IMR-90 (cell line): Measurements from ENCODE around the gene SLC17A4. TPM values are rescaled to one million over a fixed set of nuclear protein-coding genes. Genes with fewer than 3 reads are reported as not detected.

Experiments
- ATAC-seq: fragments of 200-7000 bp; cut with Tn5 transposase; 2 replicates; pipeline ENCODE4 v1.9.1; 2020; ENCODE audit warnings: low read depth, mild to moderate bottlenecking, moderate library complexity
- BruUV-seq: library from RNA; stranded (reverse); fragments of 400-500 nt; replicated peaks from 2 replicates; lab custom pipeline; 2021; lab: Mats Ljungman, UMichigan
- CTCF ChIA-PET: fragments of 300-600 bp; formaldehyde crosslinking; extraction: SDS; loops from one replicate; lab custom pipeline; 2021; ENCODE audit warnings: antibody characterized with exemption; lab: Yijun Ruan, JAX
- POLR2A ChIA-PET: fragments of 300-600 bp; sonication (Branson Sonifier 250); formaldehyde crosslinking; loops from one replicate; lab custom pipeline; 2022; ENCODE audit warnings: antibody characterized with exemption; ENCODE audit not compliant: unreplicated experiment; lab: Charles Lee
- DNase-seq: peaks from one replicate; pipeline ENCODE4 v3.0.0; 2013
- H2AFZ ChIP-seq: replicated peaks from 2 replicates; pipeline ENCODE3; 2013; ENCODE audit warnings: low read length, mild to moderate bottlenecking; ENCODE audit not compliant: poor library complexity
- H2AK5ac ChIP-seq: 2 replicates; pipeline ENCODE4 v1.6.1; 2013; ENCODE audit warnings: low read depth, low read length, inconsistent platforms
- H2AK9ac ChIP-seq: replicated peaks from 2 replicates; pipeline ENCODE3; 2013; ENCODE audit warnings: mild to moderate bottlenecking, low read depth, low read length, moderate library complexity; ENCODE audit not compliant: poor library complexity
- H2BK120ac ChIP-seq: 2 replicates; pipeline ENCODE4 v1.6.1; 2013; ENCODE audit warnings: low read depth, low read length, inconsistent platforms
- H2BK15ac ChIP-seq: 3 replicates; pipeline ENCODE4 v1.6.1; 2013; ENCODE audit warnings: low read depth, low read length, inconsistent platforms
- H2BK20ac ChIP-seq: 2 replicates; pipeline ENCODE4 v1.6.1; 2013; ENCODE audit warnings: low read depth, mild to moderate bottlenecking, inconsistent platforms, low read length, moderate library complexity
- H2BK5ac ChIP-seq: 2 replicates; pipeline ENCODE4 v1.6.1; 2013; ENCODE audit warnings: mild to moderate bottlenecking, low read depth, low read length, inconsistent platforms; ENCODE audit not compliant: poor library complexity, severe bottlenecking
- H3K14ac ChIP-seq: replicated peaks from 2 replicates; pipeline ENCODE4 v1.6.1; 2013; ENCODE audit warnings: low read depth, low read length, inconsistent platforms
- H3K18ac ChIP-seq: 2 replicates; pipeline ENCODE4 v1.6.1; 2013; ENCODE audit warnings: low read depth, low read length, control low read depth
- H3K23ac ChIP-seq: 2 replicates; pipeline ENCODE4 v1.6.1; 2013; ENCODE audit warnings: low read depth, low read length, inconsistent platforms
- H3K27ac ChIP-seq: 2 replicates; pipeline ENCODE4 v1.5.1; 2013; ENCODE audit warnings: mild to moderate bottlenecking, control low read depth, low read length; ENCODE audit not compliant: insufficient read depth
- H3K27me3 ChIP-seq: 2 replicates; pipeline ENCODE4 v1.6.1; 2013; ENCODE audit warnings: low read length; ENCODE audit not compliant: control insufficient read depth, insufficient read depth
- H3K36me3 ChIP-seq: 2 replicates; pipeline ENCODE4 v1.6.1; 2013; ENCODE audit warnings: low read length, mixed read lengths; ENCODE audit not compliant: control insufficient read depth, insufficient read depth
- H3K4ac ChIP-seq: 2 replicates; pipeline ENCODE4 v1.6.1; 2013; ENCODE audit warnings: low read depth, low read length, inconsistent platforms
- H3K4me1 ChIP-seq: 2 replicates; pipeline ENCODE4 v1.6.1; 2013; ENCODE audit warnings: low read length, mixed read lengths; ENCODE audit not compliant: control insufficient read depth, insufficient read depth
- H3K4me2 ChIP-seq: 2 replicates; pipeline ENCODE4 v1.6.1; 2013; ENCODE audit warnings: low read depth, mild to moderate bottlenecking, control low read depth, low read length, moderate library complexity
- H3K4me3 ChIP-seq: 2 replicates; pipeline ENCODE4 v1.5.1; 2013; ENCODE audit warnings: low read depth, mild to moderate bottlenecking, control low read depth, low read length, moderate library complexity; ENCODE audit not compliant: insufficient read depth
- H3K56ac ChIP-seq: 2 replicates; pipeline ENCODE4 v1.6.1; 2013; ENCODE audit warnings: low read length, inconsistent platforms; ENCODE audit not compliant: insufficient read depth; ENCODE audit errors: extremely low read depth
- H3K79me1 ChIP-seq, 2 experiments: 2 replicates each; pipeline ENCODE4 v1.6.1; 2013; ENCODE audit warnings: low read length in 2 of 2, inconsistent platforms in 1 of 2, low read depth in 1 of 2
- H3K9ac ChIP-seq: 2 replicates; pipeline ENCODE4 v1.6.1; 2013; ENCODE audit warnings: low read depth, low read length, control low read depth
- H3K9me1 ChIP-seq: 2 replicates; pipeline ENCODE4 v1.6.1; 2013; ENCODE audit warnings: low read length, inconsistent platforms; ENCODE audit not compliant: insufficient read depth
- H3K9me3 ChIP-seq: 2 replicates; pipeline ENCODE4 v1.6.1; 2013; ENCODE audit warnings: low read length; ENCODE audit not compliant: control insufficient read depth, insufficient read depth
- H4K20me1 ChIP-seq: 2 replicates; pipeline ENCODE4 v1.6.1; 2013; ENCODE audit warnings: low read length, inconsistent platforms; ENCODE audit not compliant: insufficient read depth
- H4K5ac ChIP-seq: 2 replicates; pipeline ENCODE4 v1.6.1; 2013; ENCODE audit warnings: mild to moderate bottlenecking, low read depth, low read length, control low read depth
- H4K8ac ChIP-seq, 2 experiments: 2 replicates each; pipeline ENCODE4 v1.6.1; 2013; ENCODE audit warnings: low read depth in 2 of 2, low read length in 2 of 2, control low read depth in 1 of 2, inconsistent platforms in 1 of 2
- H4K91ac ChIP-seq: 2 replicates; pipeline ENCODE4 v1.6.1; 2013; ENCODE audit warnings: low read depth, low read length, inconsistent platforms; ENCODE audit not compliant: insufficient read depth
- CEBPB ChIP-seq: IDR thresholded peaks from 2 replicates; pipeline ENCODE4 v1.6.1; 2012; ENCODE audit warnings: low read depth, low read length, improper control_type of control experiment
- CHD1 ChIP-seq: IDR thresholded peaks from 2 replicates; pipeline ENCODE4 v1.6.1; 2012; ENCODE audit warnings: low read depth, low read length, improper control_type of control experiment
- MAFK ChIP-seq: IDR thresholded peaks from 2 replicates; pipeline ENCODE4 v1.6.1; 2012; ENCODE audit warnings: low read depth, low read length, improper control_type of control experiment
- MAZ ChIP-seq: IDR thresholded peaks from 2 replicates; pipeline ENCODE4 v1.6.1; 2012; ENCODE audit warnings: low read depth, mild to moderate bottlenecking, low read length, improper control_type of control experiment, moderate library complexity, borderline replicate concordance
- NFE2L2 ChIP-seq: fragments of 150-350 bp; IDR thresholded peaks from 2 replicates; pipeline ENCODE4 v1.6.1; 2016; ENCODE audit warnings: low read depth, mild to moderate bottlenecking, low read length
- POLR2A ChIP-seq: IDR thresholded peaks from 2 replicates; pipeline ENCODE4 v1.6.1; 2012; ENCODE audit warnings: mild to moderate bottlenecking, low read depth, low read length
- RAD21 ChIP-seq: IDR thresholded peaks from 2 replicates; pipeline ENCODE4 v1.6.1; 2012; ENCODE audit warnings: low read length, improper control_type of control experiment
- RFX5 ChIP-seq: IDR thresholded peaks from 2 replicates; pipeline ENCODE4 v1.8.0; 2012; ENCODE audit warnings: low read depth, mild to moderate bottlenecking, low read length, moderate library complexity
- SMC3 ChIP-seq: fragments of 150-350 bp; IDR thresholded peaks from 2 replicates; pipeline ENCODE4 v1.6.1; 2016; ENCODE audit warnings: low read depth, mild to moderate bottlenecking, antibody characterized with exemption, low read length, moderate library complexity
- dilution Hi-C: fragments of 300-500 bp; cut with HindIII; formaldehyde crosslinking; loops from one replicate; pipeline ENCODE4 v1.14.3; 2018; ENCODE audit warnings: low sequenced_read_pairs; ENCODE audit not compliant: unreplicated experiment
- in situ Hi-C: fragments of 300-500 bp; cut with MboI; formaldehyde crosslinking; loops from 3 replicates; pipeline ENCODE4 v1.14.3; 2019; ENCODE audit warnings: low sequenced_read_pairs, inconsistent platforms, mixed read lengths
- intact Hi-C: fragments of 100-400 bp; cut with micrococcal nuclease; formaldehyde crosslinking; loops from 2 replicates; pipeline ENCODE4 v1.10.0; 2022
- polyA plus RNA-seq, 3 experiments: library from polyadenylated mRNA; depleted of rRNA; stranded (reverse); fragments of >200 nt; gene quantifications; 2 replicates each; pipeline ENCODE4 v1.2.3, GENCODE V29; 2012; ENCODE audit warnings: low replicate concordance in 1 of 3
- total RNA-seq: library from RNA; depleted of rRNA; stranded (reverse); fragments of >200 nt; gene quantifications from 2 replicates; pipeline ENCODE4 v1.2.3, GENCODE V29; 2012
- TF ChIP-seq, protein P1 (sequence below): fragments of 150-350 bp; IDR thresholded peaks from 2 replicates; pipeline ENCODE4 v1.6.1; 2016; ENCODE audit warnings: low read depth, mild to moderate bottlenecking, low read length, moderate library complexity, borderline replicate concordance

The SLC17A4 gene
- total and polyA plus RNA-seq, 2 of the 4 experiments (the other 2 are of a cell fraction) = not detected

DNA sequence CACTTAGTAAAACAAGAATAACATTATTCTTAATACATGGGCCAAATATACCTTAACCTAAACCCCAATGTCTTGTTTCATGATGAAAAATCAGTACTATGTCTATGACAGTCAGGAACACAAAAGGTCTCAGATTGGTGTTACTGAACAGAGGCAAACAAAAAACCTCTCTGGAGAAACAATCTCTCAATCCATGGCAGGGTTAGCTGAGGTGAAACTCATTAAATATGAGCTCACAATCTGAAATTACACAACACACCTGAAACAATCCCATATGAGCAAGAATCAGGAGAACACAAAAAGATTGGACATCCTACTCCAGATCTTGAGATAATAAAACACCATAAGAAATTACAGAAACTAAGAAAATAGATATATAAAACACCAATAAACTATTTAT lies 6.5 kb upstream of the SLC17A4 start:
- H2BK20ac ChIP-seq = no peak overlapping the region
- H2AK9ac ChIP-seq = no peak overlapping the region
- no TSS peak for BruUV-seq
- H4K20me1 ChIP-seq = no peaks in the 10 kb centered on the region
- no peak overlapping the region for H4K91ac ChIP-seq
- H3K18ac ChIP-seq = no peak overlapping the region
- no peak overlapping the region for H3K9ac ChIP-seq
- no peak overlapping the region for H2AFZ ChIP-seq
- H3K36me3 ChIP-seq = no peaks in the 10 kb centered on the region
- no peak overlapping the region for H2BK120ac ChIP-seq
- H3K23ac ChIP-seq = no peak overlapping the region
- no peaks in the 10 kb centered on the region for H3K9me3 ChIP-seq
- H3K9me1 ChIP-seq = no peaks in the 10 kb centered on the region
- H2BK15ac ChIP-seq = no peak overlapping the region
- POLR2A ChIA-PET = no interaction called here
- H3K4ac ChIP-seq = no peak overlapping the region
- CTCF ChIA-PET = no interaction called here
- no peak overlapping the region for H3K56ac ChIP-seq
- no peak for TF ChIP-seq RAD21
- no peak for TF ChIP-seq MAFK
- TF ChIP-seq, protein P1, sequence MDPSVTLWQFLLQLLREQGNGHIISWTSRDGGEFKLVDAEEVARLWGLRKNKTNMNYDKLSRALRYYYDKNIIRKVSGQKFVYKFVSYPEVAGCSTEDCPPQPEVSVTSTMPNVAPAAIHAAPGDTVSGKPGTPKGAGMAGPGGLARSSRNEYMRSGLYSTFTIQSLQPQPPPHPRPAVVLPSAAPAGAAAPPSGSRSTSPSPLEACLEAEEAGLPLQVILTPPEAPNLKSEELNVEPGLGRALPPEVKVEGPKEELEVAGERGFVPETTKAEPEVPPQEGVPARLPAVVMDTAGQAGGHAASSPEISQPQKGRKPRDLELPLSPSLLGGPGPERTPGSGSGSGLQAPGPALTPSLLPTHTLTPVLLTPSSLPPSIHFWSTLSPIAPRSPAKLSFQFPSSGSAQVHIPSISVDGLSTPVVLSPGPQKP = no peak
- TF ChIP-seq CEBPB = no peak
- no peak for TF ChIP-seq MAZ
- no peak for TF ChIP-seq POLR2A
- no peak for TF ChIP-seq SMC3
- no peak for TF ChIP-seq RFX5
- no peak for TF ChIP-seq CHD1
- TF ChIP-seq NFE2L2 = no peak
- H4K5ac ChIP-seq = no peak overlapping the region
- H2BK5ac ChIP-seq = no peak overlapping the region
- in situ Hi-C loops (no loop called here), dilution Hi-C loops (no loop called here), intact Hi-C loops (no loop called here)
- no peak overlapping the region for H3K4me2 ChIP-seq
- no peak overlapping the region for H2AK5ac ChIP-seq
- H3K27me3 ChIP-seq = no peaks in the 10 kb centered on the region
- no peak overlapping the region for H3K14ac ChIP-seq
- H4K8ac ChIP-seq = no peak overlapping the region
- H3K4me3 ChIP-seq = no peak overlapping the region
- DNase-seq (no peak), ATAC-seq (no peak)
- no peaks in the 10 kb centered on the region for H3K4me1 ChIP-seq
- no peaks in the 10 kb centered on the region for H3K79me1 ChIP-seq
- no peak overlapping the region for H3K27ac ChIP-seq
